SKM-1 treated with dmso at 0.1 percent for 144 hours (cell line): ENCODE results near the gene UQCC2.

Experiments
- DNase-seq: peaks from one replicate; lab custom pipeline; 2025; ENCODE audit not compliant: unreplicated experiment; lab: John Stamatoyannopoulos, UW

Gene UQCC2

DNA sequence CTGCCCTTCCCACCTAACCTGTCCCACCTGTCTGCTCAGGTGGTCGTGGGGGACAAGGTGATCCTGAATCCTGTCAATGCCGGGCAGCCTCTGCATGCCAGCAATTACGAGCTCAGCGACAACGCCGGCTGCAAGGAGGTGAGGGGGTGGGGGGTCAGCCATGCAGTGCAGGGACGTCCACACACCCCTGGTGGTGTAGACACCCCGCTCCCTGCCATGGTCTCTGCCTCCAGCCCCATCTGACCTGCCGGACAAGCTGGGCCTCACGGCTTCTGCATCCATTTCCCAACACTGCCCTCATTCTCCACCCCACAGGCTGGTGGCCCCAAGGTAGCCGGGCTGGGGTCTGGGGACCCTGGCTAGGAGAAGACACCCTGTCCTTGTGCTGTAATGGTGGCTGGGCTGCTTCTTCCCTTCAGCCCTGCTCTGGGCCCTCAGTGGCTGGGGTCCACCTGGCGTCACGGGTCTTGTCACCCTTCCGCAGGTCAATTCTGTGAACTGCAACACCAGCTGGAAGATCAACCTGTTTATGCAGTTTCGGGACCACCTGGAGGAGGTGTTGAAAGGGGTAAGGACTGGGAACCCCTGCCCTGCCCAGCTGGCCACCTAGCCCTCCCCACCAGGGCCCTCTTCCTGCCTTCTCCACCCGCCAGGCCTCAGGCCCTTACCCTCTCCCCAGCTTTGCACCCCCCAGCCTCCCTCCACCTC is 52.4 kb downstream of the UQCC2 start:
- DNase-seq = no peak

DNA sequence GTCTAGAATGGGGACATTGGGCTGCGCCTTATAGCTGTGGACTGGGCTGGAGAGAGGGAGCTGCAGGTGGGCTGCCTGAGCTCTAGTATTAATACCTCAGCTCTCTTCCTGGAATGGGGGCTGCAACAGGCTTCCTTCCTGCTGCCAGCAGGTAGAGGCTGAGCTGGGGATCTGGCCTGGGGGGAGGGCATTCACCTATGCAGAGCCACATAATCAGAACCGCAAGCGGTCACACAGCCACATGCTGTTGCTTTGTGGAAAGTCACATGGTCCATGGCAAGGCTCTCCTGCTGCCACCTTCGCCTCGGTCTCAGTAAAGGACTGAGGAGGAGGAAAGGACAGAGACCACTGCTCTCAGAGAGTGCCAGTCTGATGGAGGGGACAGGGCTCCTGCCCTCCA is 54.7 kb downstream of the UQCC2 start:
- DNase-seq = no peak

GRCh38 chr6:33654831-33655554 is 56.5 kb downstream of the UQCC2 start:
- DNase-seq = no peak

DNA sequence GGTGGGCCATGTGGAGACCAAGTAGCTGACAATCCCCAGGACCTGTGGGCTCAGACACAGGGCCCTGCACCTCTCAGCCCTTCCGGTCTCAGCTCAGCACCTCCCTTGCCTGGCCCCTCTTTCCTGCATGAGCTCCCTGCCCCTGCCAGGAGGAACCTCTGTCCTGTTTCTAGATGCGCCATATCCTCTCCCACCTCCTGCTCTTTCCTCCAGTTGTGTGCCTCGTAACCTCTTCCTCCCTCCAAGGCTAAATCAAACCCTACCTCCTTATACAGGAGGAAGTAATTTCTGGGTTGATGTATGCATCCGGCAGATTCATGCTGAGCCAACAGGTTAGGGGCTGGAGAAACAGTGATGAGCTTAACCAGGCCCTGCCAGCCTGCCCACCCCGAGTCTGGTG is 59.5 kb downstream of the UQCC2 start:
- no peak for DNase-seq

- DNase-seq = no peak
Observed at GRCh38 chr6:33651403-33651802, 60.1 kb downstream of the UQCC2 start.
